Prostate gland (tissue), 2 donors: ENCODE measurements around the gene EGR1.

Experiments used
- POLR2AphosphoS5 ChIP-seq: sonication (generic); formaldehyde crosslinking; IDR thresholded peaks from one replicate; pipeline ENCODE4 v1.6.1; 2017; ENCODE audit warnings: antibody characterized with exemption
- TF ChIP-seq, protein P1 (sequence below), 4 experiments: fragments of 200-600 bp in 2 of 4; fragments of 450-650 bp in 2 of 4; sonication (generic) in 2 of 4; IDR thresholded peaks; 1 replicate in 3 of 4; 2 replicates in 1 of 4; pipeline ENCODE4 v1.5.1; 2016 to 2019; ENCODE audit warnings: antibody characterized with exemption in 4 of 4, mild to moderate bottlenecking in 2 of 4, moderate library complexity in 2 of 4

- TF ChIP-seq, protein P1, sequence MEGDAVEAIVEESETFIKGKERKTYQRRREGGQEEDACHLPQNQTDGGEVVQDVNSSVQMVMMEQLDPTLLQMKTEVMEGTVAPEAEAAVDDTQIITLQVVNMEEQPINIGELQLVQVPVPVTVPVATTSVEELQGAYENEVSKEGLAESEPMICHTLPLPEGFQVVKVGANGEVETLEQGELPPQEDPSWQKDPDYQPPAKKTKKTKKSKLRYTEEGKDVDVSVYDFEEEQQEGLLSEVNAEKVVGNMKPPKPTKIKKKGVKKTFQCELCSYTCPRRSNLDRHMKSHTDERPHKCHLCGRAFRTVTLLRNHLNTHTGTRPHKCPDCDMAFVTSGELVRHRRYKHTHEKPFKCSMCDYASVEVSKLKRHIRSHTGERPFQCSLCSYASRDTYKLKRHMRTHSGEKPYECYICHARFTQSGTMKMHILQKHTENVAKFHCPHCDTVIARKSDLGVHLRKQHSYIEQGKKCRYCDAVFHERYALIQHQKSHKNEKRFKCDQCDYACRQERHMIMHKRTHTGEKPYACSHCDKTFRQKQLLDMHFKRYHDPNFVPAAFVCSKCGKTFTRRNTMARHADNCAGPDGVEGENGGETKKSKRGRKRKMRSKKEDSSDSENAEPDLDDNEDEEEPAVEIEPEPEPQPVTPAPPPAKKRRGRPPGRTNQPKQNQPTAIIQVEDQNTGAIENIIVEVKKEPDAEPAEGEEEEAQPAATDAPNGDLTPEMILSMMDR (IDR thresholded peaks at IDR 0.05): no peak
- TF ChIP-seq POLR2AphosphoS5: no peak
Measured at GRCh38 chr5:138502121-138502520, 36.8 kb downstream of the EGR1 start.
